GM12873 (cell line): Measurements from ENCODE around the gene S1PR4.

Experiments used
- TF ChIP-seq, protein P1 (sequence below): IDR thresholded peaks from 2 replicates; pipeline ENCODE4 v1.5.1; 2012; ENCODE audit warnings: low read depth, mild to moderate bottlenecking, moderate library complexity, low read length, control low read depth; ENCODE audit not compliant: insufficient read depth; ENCODE audit errors: missing control alignments

Gene S1PR4

DNA sequence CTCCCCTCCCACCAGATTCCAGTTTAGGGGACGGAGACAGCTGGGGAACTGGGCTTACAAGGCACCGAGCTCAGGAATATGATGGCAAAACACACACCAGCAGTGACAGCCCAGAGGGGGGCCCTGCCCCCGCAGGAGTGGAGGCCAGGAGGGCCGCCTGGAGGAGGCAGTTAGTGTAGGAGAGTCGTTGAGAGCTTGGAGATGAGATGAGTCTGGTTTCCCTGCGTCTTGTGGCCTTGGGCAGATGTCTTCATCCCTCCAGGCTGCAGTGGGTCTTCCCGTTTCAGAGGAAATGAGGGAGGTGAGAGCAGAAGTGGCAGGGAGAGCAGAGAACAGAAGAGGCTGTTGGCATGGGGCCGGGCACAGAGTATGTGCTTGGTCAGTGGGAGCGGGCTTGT is 50.8 kb downstream of the S1PR4 start:
- TF ChIP-seq, protein P1, sequence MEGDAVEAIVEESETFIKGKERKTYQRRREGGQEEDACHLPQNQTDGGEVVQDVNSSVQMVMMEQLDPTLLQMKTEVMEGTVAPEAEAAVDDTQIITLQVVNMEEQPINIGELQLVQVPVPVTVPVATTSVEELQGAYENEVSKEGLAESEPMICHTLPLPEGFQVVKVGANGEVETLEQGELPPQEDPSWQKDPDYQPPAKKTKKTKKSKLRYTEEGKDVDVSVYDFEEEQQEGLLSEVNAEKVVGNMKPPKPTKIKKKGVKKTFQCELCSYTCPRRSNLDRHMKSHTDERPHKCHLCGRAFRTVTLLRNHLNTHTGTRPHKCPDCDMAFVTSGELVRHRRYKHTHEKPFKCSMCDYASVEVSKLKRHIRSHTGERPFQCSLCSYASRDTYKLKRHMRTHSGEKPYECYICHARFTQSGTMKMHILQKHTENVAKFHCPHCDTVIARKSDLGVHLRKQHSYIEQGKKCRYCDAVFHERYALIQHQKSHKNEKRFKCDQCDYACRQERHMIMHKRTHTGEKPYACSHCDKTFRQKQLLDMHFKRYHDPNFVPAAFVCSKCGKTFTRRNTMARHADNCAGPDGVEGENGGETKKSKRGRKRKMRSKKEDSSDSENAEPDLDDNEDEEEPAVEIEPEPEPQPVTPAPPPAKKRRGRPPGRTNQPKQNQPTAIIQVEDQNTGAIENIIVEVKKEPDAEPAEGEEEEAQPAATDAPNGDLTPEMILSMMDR, result no peak
